ENCODE results near the gene AFAP1. TPM values are rescaled to one million over a fixed set of nuclear protein-coding genes. Genes with fewer than 3 reads are reported as not detected.

AFAP1 gene
- total and polyA plus RNA-seq, 2 donors (not counting 1 experiment from before 2014, with no cell fraction given) = 0.03 to 0.44 TPM

GRCh38 chr4:7844594-7844991, 95.1 kb downstream of the AFAP1 start:
- ATAC-seq (ENCODE audit: low read depth) (no peak), DNase-seq (no peak)
- no peak overlapping the region for H3K4me3 ChIP-seq (ENCODE audit: control extremely low read depth in 1 of 5, extremely low read depth in 1 of 5, insufficient read depth in 1 of 5, low read depth in 2 of 5, low read length in 4 of 5)
- no peaks in the 10 kb centered on the region for H3K79me2 ChIP-seq (ENCODE audit: control insufficient read depth, insufficient read depth, low read length)
- H3K27ac Mint-ChIP-seq = no peak overlapping the region
- CTCF ChIA-PET = interaction anchor here (1.2 kb wide), 1 partner anchor 10 kb away, joined by 3 read pairs; no protein-coding TSS in a partner anchor
- H3K36me3 ChIP-seq (replicated peaks in 1 of 2; ENCODE audit: control extremely low read depth in 1 of 2, control insufficient read depth in 1 of 2, extremely low read depth in 1 of 2, insufficient read depth in 2 of 2, low read length in 1 of 2) = no peaks in the 10 kb centered on the region
- no peak overlapping the region for H3K9ac ChIP-seq (ENCODE audit: low read length)
- peaks cover 9% of the 10 kb centered on the region for H3K27me3 Mint-ChIP-seq
- H3K4me1 Mint-ChIP-seq = no peaks in the 10 kb centered on the region
- no peak overlapping the region for H3K27ac ChIP-seq (ENCODE audit: low read length in 2 of 2)
- H3K9me3 ChIP-seq (ENCODE audit: control extremely low read depth in 1 of 3, control insufficient read depth in 2 of 3, insufficient read depth in 1 of 3, low read length in 2 of 3) = peaks cover 0 to 6% (median 0%) of the 10 kb centered on the region in 3 donors
- H3K4me3 Mint-ChIP-seq = no peak overlapping the region
- no peaks in the 10 kb centered on the region for H4K20me1 ChIP-seq (ENCODE audit: control insufficient read depth, insufficient read depth, low read length, poor library complexity, severe bottlenecking)
- TF ChIP-seq EZH2 (IDR thresholded peaks at IDR 0.05; ENCODE audit: borderline replicate concordance, insufficient read depth, low read depth, low read length, poor library complexity, severe bottlenecking) = no peak
- peak; percentile 4 for TF ChIP-seq CTCF (IDR thresholded peaks at IDR 0.05)
- no peaks in the 10 kb centered on the region for H3K4me1 ChIP-seq (ENCODE audit: control insufficient read depth in 2 of 2, insufficient read depth in 2 of 2, low read length in 2 of 2)
- no peak overlapping the region for H3K4me2 ChIP-seq (replicated peaks; ENCODE audit: low read depth, low read length, poor library complexity, severe bottlenecking)
- no peaks in the 10 kb centered on the region for H3K9me3 Mint-ChIP-seq (ENCODE audit: insufficient read depth)
- H3K27me3 ChIP-seq (replicated peaks in 1 of 4; ENCODE audit: control extremely low read depth in 1 of 4, control insufficient read depth in 3 of 4, insufficient read depth in 4 of 4, low read length in 3 of 4) = no peaks in the 10 kb centered on the region
- POLR2A ChIA-PET = no interaction called here
- H2AFZ ChIP-seq (ENCODE audit: insufficient read depth, low read depth, low read length, poor library complexity, severe bottlenecking) = no peak overlapping the region
- 91% methylated on average over 7 of the region's 11 CpGs for WGBS (ENCODE audit: insufficient coverage)
- intact Hi-C loops (cut with micrococcal nuclease) = loop anchor here (10.0 kb wide), 1 partner anchor 350 kb away; the partner anchor contains the start of gene SH3TC1

GRCh38 chr4:7843831-7844593, 95.6 kb downstream of the AFAP1 start:
- H3K4me2 ChIP-seq (replicated peaks; ENCODE audit: low read depth, low read length, poor library complexity, severe bottlenecking) = no peak overlapping the region
- Mint-ChIP-seq H3K27me3 (peaks cover 9% of the 10 kb centered on the region), H3K4me1 (no peaks in the 10 kb centered on the region), H3K4me3 (no peak overlapping the region), H3K27ac (no peak overlapping the region), H3K9me3 (ENCODE audit: insufficient read depth) (no peaks in the 10 kb centered on the region)
- DNase-seq (peak; percentile 27), ATAC-seq (ENCODE audit: low read depth) (peak; percentile 39)
- 51% methylated on average over 10 of the region's 11 CpGs for WGBS (ENCODE audit: insufficient coverage)
- TF ChIP-seq EZH2 (IDR thresholded peaks at IDR 0.05; ENCODE audit: borderline replicate concordance, insufficient read depth, low read depth, low read length, poor library complexity, severe bottlenecking) (no peak), CTCF (IDR thresholded peaks at IDR 0.05) (peak; percentile 65)
- H3K27ac ChIP-seq (ENCODE audit: low read length in 2 of 2) = no peak overlapping the region
- H3K9ac ChIP-seq (ENCODE audit: low read length) = no peak overlapping the region
- CTCF ChIA-PET = interaction anchor here (0.6 to 1.2 kb wide), 2 partner anchors 11 to 49 kb away, joined by 3 read pairs; no protein-coding TSS in a partner anchor
- no peaks in the 10 kb centered on the region for H4K20me1 ChIP-seq (ENCODE audit: control insufficient read depth, insufficient read depth, low read length, poor library complexity, severe bottlenecking)
- H3K36me3 ChIP-seq (replicated peaks in 1 of 2; ENCODE audit: control extremely low read depth in 1 of 2, control insufficient read depth in 1 of 2, extremely low read depth in 1 of 2, insufficient read depth in 2 of 2, low read length in 1 of 2) = no peaks in the 10 kb centered on the region
- intact Hi-C loops (cut with micrococcal nuclease) = loop anchor here (10.0 kb wide), 1 partner anchor 351 kb away; the partner anchor contains the start of gene SH3TC1
- H3K4me3 ChIP-seq (ENCODE audit: control extremely low read depth in 1 of 5, extremely low read depth in 1 of 5, insufficient read depth in 1 of 5, low read depth in 2 of 5, low read length in 4 of 5) = no peak overlapping the region
- peaks cover 0 to 6% (median 0%) of the 10 kb centered on the region in 3 donors for H3K9me3 ChIP-seq (ENCODE audit: control extremely low read depth in 1 of 3, control insufficient read depth in 2 of 3, insufficient read depth in 1 of 3, low read length in 2 of 3)
- H3K27me3 ChIP-seq (replicated peaks in 1 of 4; ENCODE audit: control extremely low read depth in 1 of 4, control insufficient read depth in 3 of 4, insufficient read depth in 4 of 4, low read length in 3 of 4) = no peaks in the 10 kb centered on the region
- no peak overlapping the region for H2AFZ ChIP-seq (ENCODE audit: insufficient read depth, low read depth, low read length, poor library complexity, severe bottlenecking)
- no peaks in the 10 kb centered on the region for H3K4me1 ChIP-seq (ENCODE audit: control insufficient read depth in 2 of 2, insufficient read depth in 2 of 2, low read length in 2 of 2)
- POLR2A ChIA-PET = no interaction called here
- no peaks in the 10 kb centered on the region for H3K79me2 ChIP-seq (ENCODE audit: control insufficient read depth, insufficient read depth, low read length)

Measured in B cell (primary cell).